ENCODE data around the gene KRTAP19-8. TPM values are rescaled to one million over a fixed set of nuclear protein-coding genes. Genes with fewer than 3 reads are reported as not detected.
A peak's percentile ranks its signal among the peaks of the same experiment; 100 is the strongest.

KRTAP19-8 gene
- not detected for total RNA-seq

- no peak for ATAC-seq
- DNase-seq = no peak
- H3K27me3 Mint-ChIP-seq (ENCODE audit: low read depth) = peaks cover 9% of the 10 kb centered on the region
- no peaks in the 10 kb centered on the region for H3K4me1 Mint-ChIP-seq (ENCODE audit: low read depth)
- H3K4me3 Mint-ChIP-seq = no peak within 1 kb of the TSS
- H3K36me3 Mint-ChIP-seq (ENCODE audit: insufficient read depth) = no peaks in the 10 kb centered on the region
- no peaks in the 10 kb centered on the region for H3K9me3 Mint-ChIP-seq
Measured at GRCh38 chr21:31038376-31038775, at the start of gene KRTAP19-8. KRTAP19-8 (minus strand) TSS chr21:31038476; CDS start chr21:31038443, 33 bp downstream.

GRCh38 chr21:31087639-31088473 lies 49.6 kb upstream of the KRTAP19-8 start:
- ATAC-seq = no peak
- Mint-ChIP-seq H3K4me3 (peak overlapping the region; percentile 15), H3K4me1 (ENCODE audit: low read depth) (peaks cover 4% of the 10 kb centered on the region), H3K27me3 (ENCODE audit: low read depth) (peaks cover 9% of the 10 kb centered on the region), H3K9me3 (no peaks in the 10 kb centered on the region), H3K36me3 (ENCODE audit: insufficient read depth) (no peaks in the 10 kb centered on the region)
- DNase-seq = no peak

GRCh38 chr21:31084689-31085088 lies 46.4 kb upstream of the KRTAP19-8 start:
- no peaks in the 10 kb centered on the region for H3K36me3 Mint-ChIP-seq (ENCODE audit: insufficient read depth)
- peaks cover 4% of the 10 kb centered on the region for H3K4me1 Mint-ChIP-seq (ENCODE audit: low read depth)
- H3K9me3 Mint-ChIP-seq = no peaks in the 10 kb centered on the region
- no peak overlapping the region for H3K4me3 Mint-ChIP-seq
- ATAC-seq (no peak), DNase-seq (no peak)
- H3K27me3 Mint-ChIP-seq (ENCODE audit: low read depth) = peaks cover 6% of the 10 kb centered on the region

GRCh38 chr21:31078796-31079195 lies 40.5 kb upstream of the KRTAP19-8 start:
- no peaks in the 10 kb centered on the region for H3K27me3 Mint-ChIP-seq (ENCODE audit: low read depth)
- no peaks in the 10 kb centered on the region for H3K9me3 Mint-ChIP-seq
- peaks cover 7% of the 10 kb centered on the region for H3K4me1 Mint-ChIP-seq (ENCODE audit: low read depth)
- H3K36me3 Mint-ChIP-seq (ENCODE audit: insufficient read depth) = no peaks in the 10 kb centered on the region
- no peak overlapping the region for H3K4me3 Mint-ChIP-seq
- DNase-seq (no peak), ATAC-seq (peak; percentile 70 to 76)

- H3K36me3 Mint-ChIP-seq (ENCODE audit: insufficient read depth) = no peaks in the 10 kb centered on the region
- no peak overlapping the region for H3K4me3 Mint-ChIP-seq
- no peaks in the 10 kb centered on the region for H3K9me3 Mint-ChIP-seq
- H3K27me3 Mint-ChIP-seq (ENCODE audit: low read depth) = no peaks in the 10 kb centered on the region
- DNase-seq (no peak), ATAC-seq (no peak)
- peaks cover 7% of the 10 kb centered on the region for H3K4me1 Mint-ChIP-seq (ENCODE audit: low read depth)
Measured at GRCh38 chr21:31078216-31078615, 39.9 kb upstream of the KRTAP19-8 start.

- Mint-ChIP-seq H3K4me1 (ENCODE audit: low read depth) (peaks cover 7% of the 10 kb centered on the region), H3K36me3 (ENCODE audit: insufficient read depth) (no peaks in the 10 kb centered on the region), H3K9me3 (no peaks in the 10 kb centered on the region), H3K4me3 (no peak overlapping the region), H3K27me3 (ENCODE audit: low read depth) (peaks cover 2% of the 10 kb centered on the region)
- DNase-seq (no peak), ATAC-seq (no peak)
Measured at GRCh38 chr21:31075848-31076247, 37.6 kb upstream of the KRTAP19-8 start.

- Mint-ChIP-seq H3K4me3 (no peak overlapping the region), H3K36me3 (ENCODE audit: insufficient read depth) (no peaks in the 10 kb centered on the region), H3K9me3 (no peaks in the 10 kb centered on the region), H3K4me1 (ENCODE audit: low read depth) (no peaks in the 10 kb centered on the region), H3K27me3 (ENCODE audit: low read depth) (peaks cover 4% of the 10 kb centered on the region)
- ATAC-seq (no peak), DNase-seq (no peak)
Measured at GRCh38 chr21:31072533-31072932, 34.3 kb upstream of the KRTAP19-8 start.

- DNase-seq = no peak
- no peaks in the 10 kb centered on the region for H3K27me3 Mint-ChIP-seq (ENCODE audit: low read depth)
- no peak for ATAC-seq
- H3K36me3 Mint-ChIP-seq (ENCODE audit: insufficient read depth) = no peaks in the 10 kb centered on the region
- H3K4me1 Mint-ChIP-seq (ENCODE audit: low read depth) = no peaks in the 10 kb centered on the region
- no peaks in the 10 kb centered on the region for H3K9me3 Mint-ChIP-seq
- no peak overlapping the region for H3K4me3 Mint-ChIP-seq
Measured at GRCh38 chr21:31064803-31065202, 26.5 kb upstream of the KRTAP19-8 start.

- Mint-ChIP-seq H3K9me3 (no peaks in the 10 kb centered on the region), H3K27me3 (ENCODE audit: low read depth) (peaks cover 2% of the 10 kb centered on the region), H3K36me3 (ENCODE audit: insufficient read depth) (no peaks in the 10 kb centered on the region), H3K4me1 (ENCODE audit: low read depth) (no peaks in the 10 kb centered on the region), H3K4me3 (no peak overlapping the region)
- DNase-seq (no peak), ATAC-seq (no peak)
Measured at GRCh38 chr21:31052489-31053142, 14.3 kb upstream of the KRTAP19-8 start.

GRCh38 chr21:31050577-31051157 lies 12.4 kb upstream of the KRTAP19-8 start:
- H3K4me3 Mint-ChIP-seq = no peak overlapping the region
- no peaks in the 10 kb centered on the region for H3K36me3 Mint-ChIP-seq (ENCODE audit: insufficient read depth)
- no peak for ATAC-seq
- H3K27me3 Mint-ChIP-seq (ENCODE audit: low read depth) = peaks cover 4% of the 10 kb centered on the region
- no peaks in the 10 kb centered on the region for H3K4me1 Mint-ChIP-seq (ENCODE audit: low read depth)
- DNase-seq = no peak
- H3K9me3 Mint-ChIP-seq = no peaks in the 10 kb centered on the region

GRCh38 chr21:31045841-31046240 lies 7.6 kb upstream of the KRTAP19-8 start:
- Mint-ChIP-seq H3K36me3 (ENCODE audit: insufficient read depth) (no peaks in the 10 kb centered on the region), H3K27me3 (ENCODE audit: low read depth) (peaks cover 5% of the 10 kb centered on the region), H3K4me3 (no peak overlapping the region), H3K4me1 (ENCODE audit: low read depth) (no peaks in the 10 kb centered on the region), H3K9me3 (no peaks in the 10 kb centered on the region)
- DNase-seq (no peak), ATAC-seq (no peak)

GRCh38 chr21:31043471-31043870 lies 5.2 kb upstream of the KRTAP19-8 start:
- Mint-ChIP-seq H3K36me3 (ENCODE audit: insufficient read depth) (no peaks in the 10 kb centered on the region), H3K27me3 (ENCODE audit: low read depth) (peaks cover 7% of the 10 kb centered on the region), H3K4me3 (no peak overlapping the region), H3K9me3 (no peaks in the 10 kb centered on the region), H3K4me1 (ENCODE audit: low read depth) (no peaks in the 10 kb centered on the region)
- DNase-seq = no peak
- no peak for ATAC-seq

- Mint-ChIP-seq H3K36me3 (ENCODE audit: insufficient read depth) (no peaks in the 10 kb centered on the region), H3K4me1 (ENCODE audit: low read depth) (no peaks in the 10 kb centered on the region), H3K9me3 (no peaks in the 10 kb centered on the region), H3K27me3 (ENCODE audit: low read depth) (peaks cover 5% of the 10 kb centered on the region), H3K4me3 (no peak overlapping the region)
- DNase-seq (no peak), ATAC-seq (no peak)
Measured at GRCh38 chr21:31042080-31042464, 3.8 kb upstream of the KRTAP19-8 start.

- no peaks in the 10 kb centered on the region for H3K4me1 Mint-ChIP-seq (ENCODE audit: low read depth)
- no peak for DNase-seq
- no peaks in the 10 kb centered on the region for H3K36me3 Mint-ChIP-seq (ENCODE audit: insufficient read depth)
- H3K9me3 Mint-ChIP-seq = no peaks in the 10 kb centered on the region
- H3K4me3 Mint-ChIP-seq = no peak overlapping the region
- ATAC-seq = no peak
- peaks cover 5% of the 10 kb centered on the region for H3K27me3 Mint-ChIP-seq (ENCODE audit: low read depth)
Measured at GRCh38 chr21:31041295-31042079, 3.2 kb upstream of the KRTAP19-8 start.

Measured in activated T-cell treated with anti-CD3 and anti-CD28 coated beads, Interleukin-2, amount 50 U/mL, for 4 hours (primary cell).